Liver (tissue), 9 donors: ENCODE data around the gene ZACN. TPM values are rescaled to one million over a fixed set of nuclear protein-coding genes. Genes with fewer than 3 reads are reported as not detected.

ENCODE experiments used
- DNase-seq: peaks from one replicate; pipeline ENCODE4 v3.0.0-alpha.2; 2017; ENCODE audit warnings: low spot score
- H3K27ac ChIP-seq, 2 donors: one replicate each; pipeline ENCODE4 v1.7.0; 2013; ENCODE audit warnings: inconsistent platforms in 2 of 2, low read length in 2 of 2, control low read depth in 1 of 2, low read depth in 1 of 2, mild to moderate bottlenecking in 1 of 2
- H3K27me3 ChIP-seq, 4 donors: one replicate each; pipeline versions ENCODE4 v1.6.1 to v1.7.0; 2013; ENCODE audit warnings: low read length in 3 of 4, inconsistent platforms in 1 of 4, mild to moderate bottlenecking in 1 of 4, moderate library complexity in 1 of 4; ENCODE audit not compliant: control insufficient read depth in 4 of 4, insufficient read depth in 4 of 4
- H3K36me3 ChIP-seq, 4 donors: one replicate each; pipeline versions ENCODE4 v1.6.1 to v1.7.0; 2013; ENCODE audit warnings: low read length in 3 of 4, mild to moderate bottlenecking in 3 of 4, low read depth in 1 of 4, moderate library complexity in 1 of 4; ENCODE audit not compliant: control insufficient read depth in 4 of 4, insufficient read depth in 3 of 4
- H3K4me1 ChIP-seq, 4 donors: one replicate each; pipeline versions ENCODE4 v1.6.1 to v1.7.0; 2013; ENCODE audit warnings: low read length in 3 of 4, mild to moderate bottlenecking in 3 of 4, moderate library complexity in 1 of 4; ENCODE audit not compliant: control insufficient read depth in 4 of 4, insufficient read depth in 4 of 4
- H3K4me3 ChIP-seq, 3 donors: one replicate each; pipeline versions ENCODE4 v1.6.1 to v1.7.0; 2013; ENCODE audit warnings: low read length in 3 of 3, control low read depth in 1 of 3, low read depth in 1 of 3, mild to moderate bottlenecking in 1 of 3
- H3K9ac ChIP-seq, 2 donors: one replicate each; pipeline ENCODE4 v1.7.0; 2013; ENCODE audit warnings: low read length in 2 of 2, mild to moderate bottlenecking in 2 of 2, moderate library complexity in 2 of 2, control low read depth in 1 of 2, low read depth in 1 of 2
- H3K9me3 ChIP-seq, 4 donors: one replicate each; pipeline versions ENCODE4 v1.6.1 to v1.7.0; 2013; ENCODE audit warnings: low read length in 3 of 4; ENCODE audit not compliant: control insufficient read depth in 4 of 4
- CTCF ChIP-seq: fragments of 150-350 bp; IDR thresholded peaks from 2 replicates; pipeline ENCODE4 v1.5.1; 2017; ENCODE audit warnings: improper control_type of control experiment, low read depth, low read length; ENCODE audit not compliant: missing input control
- EGR1 ChIP-seq, 2 donors: IDR thresholded peaks; 2 replicates each; pipeline ENCODE4 v1.6.1; 2016 to 2018; ENCODE audit warnings: antibody characterized with exemption in 2 of 2, low read depth in 2 of 2
- FOXA1 ChIP-seq: IDR thresholded peaks from 2 replicates; pipeline ENCODE4 v1.6.1; 2016; ENCODE audit warnings: antibody characterized with exemption
- GABPA ChIP-seq, 2 donors: IDR thresholded peaks in 1 of 2; conservative IDR thresholded peaks in 1 of 2; 2 replicates each; pipeline ENCODE4 v1.6.1; 2016; ENCODE audit warnings: antibody characterized with exemption in 2 of 2, mild to moderate bottlenecking in 1 of 2, moderate library complexity in 1 of 2
- HNF4A ChIP-seq, 2 donors: conservative IDR thresholded peaks; 2 replicates each; pipeline ENCODE4 v1.6.1; 2016; ENCODE audit warnings: antibody characterized with exemption in 2 of 2, mild to moderate bottlenecking in 2 of 2
- HNF4G ChIP-seq: IDR thresholded peaks from 2 replicates; pipeline ENCODE4 v1.6.1; 2016; ENCODE audit warnings: antibody characterized with exemption
- JUND ChIP-seq, 2 donors: IDR thresholded peaks; 2 replicates each; pipeline ENCODE4 v1.6.1; 2016; ENCODE audit warnings: antibody characterized with exemption in 2 of 2
- MAX ChIP-seq: IDR thresholded peaks from 2 replicates; pipeline ENCODE4 v1.6.1; 2016; ENCODE audit warnings: antibody characterized with exemption
- RAD21 ChIP-seq, 2 donors: IDR thresholded peaks; 2 replicates each; pipeline ENCODE4 v1.6.1; 2016; ENCODE audit warnings: antibody characterized with exemption in 2 of 2, mild to moderate bottlenecking in 2 of 2
- SP1 ChIP-seq: IDR thresholded peaks from 2 replicates; pipeline ENCODE4 v1.6.1; 2018; ENCODE audit warnings: antibody characterized with exemption, mild to moderate bottlenecking
- YY1 ChIP-seq: IDR thresholded peaks from 2 replicates; pipeline ENCODE4 v1.6.1; 2016; ENCODE audit warnings: antibody characterized with exemption, mild to moderate bottlenecking
- WGBS: extraction: QIAGEN DNeasy Blood & Tissue Kit; methylation state at CpG from one replicate; pipeline ENCODE4 v1.1.7; 2013; 5-methylcytosine and 5-hydroxymethylcytosine counted together
- polyA plus RNA-seq, 2 donors: library from polyadenylated mRNA; stranded (reverse) in 1 of 2; unstranded in 1 of 2; fragments of 200-250 nt in 1 of 2; fragments of >200 nt in 1 of 2; fragmentation: Nextera tagmentation in 1 of 2; extraction: Ambion mirVana in 1 of 2; gene quantifications; one replicate each; pipeline versions ENCODE4 v1.2.1 to v1.2.3, GENCODE V29; 2013 to 2015
- total RNA-seq, 2 donors: library from RNA; depleted of rRNA; stranded (reverse); fragments of >200 nt; gene quantifications; one replicate each; pipeline ENCODE4 v1.2.3, GENCODE V29; 2014
- donor health status: healthy.
- donor health status: healthy.
- donor health status: healthy.
- donor health status: healthy.
- donor health status: healthy.

ZACN gene
- total and polyA plus RNA-seq, 4 donors, result 0.35 to 1.9 TPM; not detected in 2

GRCh38 chr17:76032780-76033108, 46.2 kb upstream of the ZACN start:
- Histone ChIP-seq H3K4me3 (no peak overlapping the region), H3K9me3 (no peaks in the 10 kb centered on the region), H3K27me3 (no peaks in the 10 kb centered on the region), H3K4me1 (peaks cover 0 to 3% (median 1%) of the 10 kb centered on the region in 4 donors), H3K27ac (no peak overlapping the region), H3K9ac (no peak overlapping the region), H3K36me3 (peaks cover 0 to 3% (median 0%) of the 10 kb centered on the region in 4 donors)
- no peak for DNase-seq
- TF ChIP-seq EGR1 (IDR thresholded peaks at IDR 0.05; ENCODE audit: low read depth in 2 of 2) (no peak), GABPA (IDR thresholded peaks at IDR 0.05 in 1 of 2, conservative IDR thresholded peaks at IDR 0.05 in 1 of 2) (no peak)
- 94% methylated on average over 5 of the region's 5 CpGs for WGBS

- peaks cover 0 to 7% (median under 1%) of the 10 kb centered on the region in 4 donors for H3K36me3 ChIP-seq
- H3K9me3 ChIP-seq, result no peaks in the 10 kb centered on the region
- H3K27me3 ChIP-seq, result no peaks in the 10 kb centered on the region
- no peak overlapping the region for H3K9ac ChIP-seq
- no peak for DNase-seq
- no peak for TF ChIP-seq RAD21 (IDR thresholded peaks at IDR 0.05)
- no peak for TF ChIP-seq SP1
- no peak for TF ChIP-seq CTCF
- no peak for TF ChIP-seq EGR1 (IDR thresholded peaks at IDR 0.05; ENCODE audit: low read depth in 2 of 2)
- no peak for TF ChIP-seq MAX
- no peak for TF ChIP-seq GABPA (IDR thresholded peaks at IDR 0.05 in 1 of 2, conservative IDR thresholded peaks at IDR 0.05 in 1 of 2)
- TF ChIP-seq HNF4A (conservative IDR thresholded peaks at IDR 0.05), result no peak
- TF ChIP-seq JUND (IDR thresholded peaks at IDR 0.05), result no peak
- TF ChIP-seq HNF4G, result no peak
- TF ChIP-seq FOXA1, result no peak
- WGBS, result 96% methylated on average over 6 of the region's 6 CpGs
- H3K4me1 ChIP-seq, result peaks cover 0 to 3% (median 1%) of the 10 kb centered on the region in 4 donors
- H3K27ac ChIP-seq, result no peak overlapping the region
- H3K4me3 ChIP-seq, result no peak overlapping the region
These were observed 45.8 kb upstream of the ZACN start for GRCh38 chr17:76033139-76033538.

GRCh38 chr17:76034428-76035350, 44.3 kb upstream of the ZACN start:
- TF ChIP-seq YY1 (no peak), SP1 (no peak), HNF4G (no peak)
- Histone ChIP-seq H3K9ac (no peak overlapping the region), H3K4me3 (no peak overlapping the region), H3K4me1 (peaks cover 0 to 2% (median under 1%) of the 10 kb centered on the region in 4 donors), H3K9me3 (no peaks in the 10 kb centered on the region), H3K36me3 (peaks cover 2 to 22% (median 14%) of the 10 kb centered on the region in 4 donors), H3K27me3 (no peaks in the 10 kb centered on the region), H3K27ac (no peak overlapping the region)
- 92% methylated on average over 13 of the region's 13 CpGs for WGBS
- peak; percentile 82 for DNase-seq
